CD4-positive, alpha-beta T cell treated with Interleukin-15 for 1 hour (primary cell): Measurements from ENCODE around the gene UBE3C.

Experiments used
- DNase-seq: peaks from one replicate; pipeline ENCODE4 v3.0.0-alpha.2; 2020

Gene UBE3C

DNA sequence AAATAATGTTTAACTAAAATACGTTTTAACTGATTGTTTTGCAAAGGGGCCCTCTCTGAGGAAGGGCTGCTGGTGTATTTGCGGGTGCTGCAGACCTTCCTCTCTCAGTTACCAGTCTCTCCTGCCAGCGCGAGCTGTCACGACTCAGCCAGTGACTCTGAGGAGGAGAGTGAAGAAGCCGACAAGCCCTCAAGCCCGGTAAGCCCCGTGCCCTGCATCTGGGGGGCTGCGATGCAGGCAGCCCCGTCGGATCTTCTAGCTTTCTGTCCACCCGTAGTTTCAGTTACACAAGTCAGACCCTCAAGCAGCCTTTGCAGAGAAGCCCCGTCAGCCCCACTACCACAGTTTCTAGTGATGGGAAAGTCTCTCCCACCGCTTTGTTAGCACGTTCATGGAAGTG is 45.1 kb downstream of the UBE3C start:
- DNase-seq: no peak

DNA sequence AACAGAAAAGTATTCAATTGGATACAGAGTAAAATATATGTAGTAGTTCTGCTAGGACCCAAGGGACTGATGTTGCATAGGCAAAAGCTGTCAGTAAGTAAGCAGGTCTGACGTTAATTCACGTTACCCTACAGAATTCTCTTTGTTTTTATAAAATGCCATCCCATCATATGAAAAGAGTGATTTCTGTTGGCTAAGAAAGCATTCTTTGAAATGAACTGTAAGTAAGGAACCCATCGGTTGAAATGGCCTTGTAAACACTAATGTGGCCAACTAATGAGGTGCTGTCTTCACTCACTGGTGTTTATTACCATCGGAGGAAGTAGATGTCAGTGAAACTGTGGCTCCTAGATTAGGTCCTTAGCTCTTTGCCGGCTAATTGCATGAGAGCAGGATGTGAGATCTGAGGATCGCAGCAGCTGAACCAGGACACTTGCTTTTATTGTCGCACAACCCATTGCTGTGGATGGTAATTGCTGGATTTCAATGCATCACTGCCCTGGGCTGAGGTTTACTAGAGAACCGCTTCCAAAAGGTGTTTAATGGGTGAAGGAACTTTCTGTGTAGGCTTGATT is 49.5 kb downstream of the UBE3C start:
- no peak for DNase-seq

- no peak for DNase-seq
Measured at GRCh38 chr7:157189405-157189804, 50.7 kb downstream of the UBE3C start.

- no peak for DNase-seq
Measured at GRCh38 chr7:157192861-157193260, 54.1 kb downstream of the UBE3C start.

DNA sequence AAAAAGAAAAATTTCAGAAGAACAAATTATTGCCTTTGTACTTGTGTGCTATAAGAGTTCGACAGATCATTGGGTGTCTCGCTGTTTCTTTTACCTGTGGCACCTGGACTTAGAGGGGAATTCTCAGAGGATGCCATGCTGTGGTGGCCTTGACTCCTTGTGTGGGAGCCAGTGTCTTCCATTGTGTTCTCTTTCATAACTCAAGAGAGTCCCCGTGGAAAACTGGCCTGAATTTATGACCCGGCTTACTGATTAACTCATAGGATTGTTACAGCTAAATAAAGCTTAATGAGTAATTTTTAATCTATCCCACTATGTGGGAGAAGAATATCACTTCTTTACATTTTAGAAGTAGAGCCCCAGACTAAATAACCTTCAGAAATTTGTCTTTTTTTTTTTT is 54.5 kb downstream of the UBE3C start:
- no peak for DNase-seq

GRCh38 chr7:157194948-157195347 is 56.2 kb downstream of the UBE3C start:
- DNase-seq: no peak

GRCh38 chr7:157195868-157196267 is 57.1 kb downstream of the UBE3C start:
- no peak for DNase-seq

DNA sequence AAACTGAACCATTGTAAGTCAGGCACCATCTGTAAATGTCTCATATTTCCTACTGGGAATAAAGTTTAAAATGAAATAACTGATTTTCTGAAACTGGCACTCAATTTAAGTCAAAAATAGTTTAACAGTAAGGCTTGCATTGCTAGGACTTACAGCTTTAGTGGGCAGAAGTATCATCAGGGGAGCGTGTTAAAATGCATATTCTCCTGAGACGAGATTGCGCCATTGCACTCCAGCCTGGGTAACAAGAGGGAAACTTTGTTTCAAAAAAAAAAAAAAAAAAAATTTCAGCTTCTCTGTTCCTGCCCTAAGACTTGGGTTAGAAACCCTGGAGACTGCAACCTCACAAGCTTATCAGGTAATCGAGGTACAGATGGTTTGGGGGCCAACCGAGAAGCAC is 65.4 kb downstream of the UBE3C start:
- no peak for DNase-seq

- DNase-seq: no peak
Measured at GRCh38 chr7:157205438-157205837, 66.7 kb downstream of the UBE3C start.

- DNase-seq: no peak
Measured at GRCh38 chr7:157208571-157209413, 70.1 kb downstream of the UBE3C start.

DNA sequence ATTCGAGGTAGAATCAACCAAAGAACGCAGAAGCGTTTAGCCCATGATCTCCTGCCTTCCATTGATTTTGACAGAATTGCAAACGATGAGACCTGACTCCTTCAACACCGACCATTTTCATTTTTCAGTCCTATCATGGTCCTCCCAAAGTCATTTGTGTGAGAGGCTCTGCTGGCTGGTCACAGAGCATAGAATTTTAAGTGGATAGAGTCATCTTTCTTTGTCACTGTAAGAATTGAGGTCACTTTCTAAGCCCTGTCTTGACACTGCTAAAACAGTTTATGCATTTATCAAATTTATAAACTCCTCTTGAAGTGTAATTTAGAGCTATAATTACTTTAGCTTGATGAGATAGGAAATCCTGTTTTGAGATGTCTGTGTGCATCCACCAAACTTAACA is 72.0 kb downstream of the UBE3C start:
- DNase-seq: no peak

DNA sequence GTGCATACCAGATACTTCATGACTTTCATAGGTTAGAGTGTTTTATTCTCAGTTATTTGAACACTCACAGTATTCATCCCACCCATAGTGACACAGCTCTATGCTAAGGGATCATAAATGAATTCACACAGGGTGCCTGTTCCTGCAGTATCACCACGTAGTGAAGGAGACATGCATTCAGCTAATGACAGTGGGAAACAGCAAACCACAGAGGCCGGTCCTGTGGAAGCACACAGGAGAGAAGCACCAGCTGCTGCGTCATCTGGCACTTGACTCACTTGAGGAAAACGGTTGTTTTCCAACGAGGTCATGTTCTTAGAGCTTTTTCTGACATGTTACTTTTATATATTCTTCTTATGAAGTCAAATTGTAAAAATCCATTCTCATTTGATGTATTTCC is 73.0 kb downstream of the UBE3C start:
- no peak for DNase-seq

DNA sequence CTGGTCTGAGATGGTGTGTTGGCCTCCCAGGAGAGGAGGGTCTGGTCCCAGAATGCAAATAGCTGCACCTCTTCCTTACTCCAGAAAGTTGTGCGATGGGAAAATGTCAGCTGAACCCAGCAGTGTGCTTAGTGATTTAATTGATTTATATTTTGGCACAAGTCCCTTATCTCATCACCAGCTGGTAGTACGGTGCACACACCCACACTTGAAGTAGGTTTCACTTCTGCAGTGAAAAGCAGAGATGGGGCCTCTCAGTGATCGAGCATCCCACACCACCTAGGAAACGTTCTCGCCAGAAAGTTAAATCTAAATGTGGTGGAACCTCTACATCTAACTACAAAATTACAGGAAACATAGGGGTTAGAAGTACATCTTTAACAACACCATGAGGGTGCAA is 80.4 kb downstream of the UBE3C start:
- DNase-seq: no peak

DNA sequence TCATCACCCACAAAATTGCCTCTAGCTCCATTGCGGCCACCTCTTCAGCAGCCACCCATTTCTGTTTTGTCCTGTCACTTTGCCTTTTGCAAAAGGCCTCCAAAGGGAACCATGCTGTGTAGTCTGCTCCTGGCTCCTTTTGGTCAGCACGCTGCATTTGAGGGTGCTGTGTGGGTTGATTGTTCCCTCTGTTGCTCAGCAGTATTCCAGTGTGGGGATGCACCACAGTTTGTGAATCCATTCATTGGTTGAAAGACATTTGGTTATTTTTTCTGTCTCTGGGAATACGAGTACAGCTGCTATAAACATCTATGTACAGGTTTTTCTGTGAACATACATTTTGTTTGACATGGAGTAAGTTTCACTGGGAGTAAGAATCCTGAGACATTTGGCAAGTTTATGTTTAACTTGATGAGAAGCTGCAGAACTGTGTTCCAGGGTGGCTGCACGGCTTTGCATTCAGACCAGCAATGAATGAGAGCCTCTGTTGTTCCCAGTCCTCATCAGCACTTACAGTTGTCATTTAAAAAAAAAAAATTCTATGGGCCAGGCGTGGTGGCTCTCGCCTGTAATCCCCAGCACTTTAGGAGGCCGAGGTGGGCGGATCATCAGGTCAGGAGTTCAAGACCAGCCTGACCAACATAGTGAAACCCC is 82.3 kb downstream of the UBE3C start:
- no peak for DNase-seq

DNA sequence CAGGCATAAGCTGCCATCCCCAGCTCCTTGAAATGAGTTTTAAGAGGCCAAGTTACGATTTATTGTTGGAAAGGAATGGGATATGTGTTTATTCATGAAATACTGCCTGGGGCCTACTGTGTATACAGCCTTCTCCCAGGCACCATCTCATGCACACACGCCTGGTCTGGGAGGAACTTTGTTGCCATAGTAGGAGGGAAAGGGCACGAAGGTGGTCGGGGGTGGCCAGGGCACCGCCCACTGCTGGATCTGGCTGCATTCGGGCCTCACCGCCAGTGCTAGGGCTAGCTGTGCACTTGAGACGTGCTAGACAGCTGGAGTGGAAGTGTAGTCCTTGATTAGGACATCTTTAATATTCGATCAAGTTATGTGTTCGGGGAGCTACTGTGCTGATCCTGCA is 84.0 kb downstream of the UBE3C start:
- DNase-seq: no peak

- DNase-seq: no peak
Measured at GRCh38 chr7:157224627-157225026, 85.9 kb downstream of the UBE3C start.

GRCh38 chr7:157228864-157229422 is 90.2 kb downstream of the UBE3C start:
- DNase-seq: no peak

GRCh38 chr7:157233677-157234076 is 95.0 kb downstream of the UBE3C start:
- DNase-seq: no peak

DNA sequence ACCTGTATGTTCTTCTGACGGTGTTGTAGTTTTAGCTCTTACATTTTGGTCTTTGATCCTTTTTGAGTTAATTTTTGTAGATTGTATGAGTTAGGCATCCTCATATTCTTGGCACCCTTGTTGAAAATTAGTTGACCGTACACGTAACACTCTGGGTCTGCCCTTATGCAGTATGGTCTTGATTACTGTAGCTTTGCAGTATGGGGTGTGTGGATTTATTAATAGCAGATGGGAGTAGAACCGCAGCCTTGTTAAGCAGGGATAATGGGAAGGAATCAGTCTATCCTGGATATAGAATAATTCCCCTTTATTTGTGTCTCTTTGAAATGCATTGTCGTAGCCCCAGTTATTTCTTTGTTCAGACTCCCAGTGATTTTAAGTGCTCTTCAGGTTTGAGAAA is 95.5 kb downstream of the UBE3C start:
- DNase-seq: no peak

DNA sequence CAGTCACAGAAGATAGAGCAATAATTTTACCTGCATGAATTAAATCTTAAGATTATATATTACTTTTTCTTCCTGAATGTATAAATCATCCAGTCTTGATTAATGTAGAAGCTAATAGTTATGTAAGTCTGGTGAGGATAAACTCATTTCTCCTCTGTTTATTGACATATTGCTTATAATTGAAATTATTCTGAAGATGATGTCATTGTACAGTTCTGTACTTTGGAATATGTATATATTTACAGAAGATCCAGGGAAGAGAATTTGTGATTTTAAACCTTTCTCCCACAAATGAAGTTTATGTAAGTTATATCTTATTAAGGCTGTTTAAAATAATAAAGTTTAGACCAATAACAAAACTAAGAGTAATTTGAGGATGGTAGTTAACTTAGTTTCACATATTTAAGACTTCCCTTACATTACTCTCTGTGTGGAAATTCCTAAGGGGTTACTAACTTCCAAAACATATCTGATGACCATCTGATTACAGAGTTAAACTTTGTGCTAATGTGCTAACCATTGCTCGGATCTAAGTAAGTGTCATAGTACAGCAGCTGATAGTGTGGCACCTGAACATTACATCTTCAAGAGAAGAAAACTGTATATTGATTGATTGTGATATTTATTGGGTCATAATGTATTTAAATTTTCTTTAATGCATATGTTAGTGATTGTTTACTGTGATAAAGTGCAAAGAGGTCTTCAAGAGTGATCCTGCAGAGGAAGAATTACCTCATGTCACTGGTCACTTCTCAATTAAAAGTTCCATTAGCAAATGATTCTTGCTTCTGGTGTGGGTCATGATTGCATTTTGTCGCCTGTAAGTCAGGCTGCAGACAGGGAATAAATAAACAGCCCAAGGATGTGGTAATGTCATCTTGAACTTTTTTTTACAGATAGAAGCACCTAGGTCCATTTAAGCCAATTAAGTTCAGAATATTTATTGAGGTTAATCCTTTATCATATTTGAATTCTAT is 96.9 kb downstream of the UBE3C start:
- no peak for DNase-seq

- DNase-seq: no peak
Measured at GRCh38 chr7:157238087-157238486, 99.4 kb downstream of the UBE3C start.

- no peak for DNase-seq
Measured at GRCh38 chr7:157239571-157240270, 101.0 kb downstream of the UBE3C start.
